ENCODE data around the gene CDC123. TPM values are rescaled to one million over a fixed set of nuclear protein-coding genes. Genes with fewer than 3 reads are reported as not detected.

The CDC123 gene
- total and polyA plus RNA-seq, 2 donors from 2014 or later = 47.7 to 50.2 TPM

- TF ChIP-seq CTCF (IDR thresholded peaks at IDR 0.05; ENCODE audit: borderline replicate concordance, extremely low read depth, insufficient read depth) = no peak
- intact Hi-C loops (cut with DNase I) = no loop called here
- FAIRE-seq (no peak), DNase-seq (no peak)
- Histone ChIP-seq H3K36me3 (ENCODE audit: control insufficient read depth in 2 of 3, insufficient read depth in 3 of 3, low read length in 3 of 3) (peaks cover 5 to 12% (median 6%) of the 10 kb centered on the region in 3 donors), H3K4me1 (ENCODE audit: control insufficient read depth in 2 of 3, insufficient read depth in 2 of 3, low read depth in 1 of 3, low read length in 3 of 3) (no peaks in the 10 kb centered on the region), H3K27ac (ENCODE audit: low read depth in 2 of 2, low read length in 2 of 2) (no peak overlapping the region), H3K9ac (ENCODE audit: low read length in 3 of 3) (no peak overlapping the region), H3K9me3 (ENCODE audit: control insufficient read depth in 2 of 3, insufficient read depth in 1 of 3, low read length in 3 of 3) (no peaks in the 10 kb centered on the region), H3K27me3 (ENCODE audit: control insufficient read depth, insufficient read depth, low read length) (no peaks in the 10 kb centered on the region), H3K4me3 (ENCODE audit: low read length in 3 of 3) (no peak overlapping the region)
These were observed 4.9 kb downstream of the CDC123 start for GRCh38 chr10:12200850-12201249.

- H3K27ac ChIP-seq (ENCODE audit: low read depth in 2 of 2, low read length in 2 of 2) = no peak overlapping the region
- DNase-seq (peak in 2 of 5 donors; percentile 18 to 25), FAIRE-seq (no peak)
- H3K9ac ChIP-seq (ENCODE audit: low read length in 3 of 3) = no peak overlapping the region
- no peaks in the 10 kb centered on the region for H3K27me3 ChIP-seq (ENCODE audit: control insufficient read depth, insufficient read depth, low read length)
- intact Hi-C loops (cut with DNase I) = no loop called here
- peak overlapping the region in 1 of 3 donors; percentile 3 for H3K4me3 ChIP-seq (ENCODE audit: low read length in 3 of 3)
- peaks cover 5 to 12% (median 6%) of the 10 kb centered on the region in 3 donors for H3K36me3 ChIP-seq (ENCODE audit: control insufficient read depth in 2 of 3, insufficient read depth in 3 of 3, low read length in 3 of 3)
- H3K4me1 ChIP-seq (ENCODE audit: control insufficient read depth in 2 of 3, insufficient read depth in 2 of 3, low read depth in 1 of 3, low read length in 3 of 3) = no peaks in the 10 kb centered on the region
- H3K9me3 ChIP-seq (ENCODE audit: control insufficient read depth in 2 of 3, insufficient read depth in 1 of 3, low read length in 3 of 3) = no peaks in the 10 kb centered on the region
- no peak for TF ChIP-seq CTCF (IDR thresholded peaks at IDR 0.05; ENCODE audit: borderline replicate concordance, extremely low read depth, insufficient read depth)
These were observed 5.6 kb downstream of the CDC123 start for GRCh38 chr10:12201543-12201942.

- H3K9ac ChIP-seq (ENCODE audit: low read length in 3 of 3) = no peak overlapping the region
- DNase-seq (no peak), FAIRE-seq (no peak)
- H3K27me3 ChIP-seq (ENCODE audit: control insufficient read depth, insufficient read depth, low read length) = no peaks in the 10 kb centered on the region
- H3K27ac ChIP-seq (ENCODE audit: low read depth in 2 of 2, low read length in 2 of 2) = no peak overlapping the region
- H3K4me1 ChIP-seq (ENCODE audit: control insufficient read depth in 2 of 3, insufficient read depth in 2 of 3, low read depth in 1 of 3, low read length in 3 of 3) = no peaks in the 10 kb centered on the region
- H3K9me3 ChIP-seq (ENCODE audit: control insufficient read depth in 2 of 3, insufficient read depth in 1 of 3, low read length in 3 of 3) = no peaks in the 10 kb centered on the region
- H3K36me3 ChIP-seq (ENCODE audit: control insufficient read depth in 2 of 3, insufficient read depth in 3 of 3, low read length in 3 of 3) = peaks cover 5 to 12% (median 6%) of the 10 kb centered on the region in 3 donors
- intact Hi-C loops (cut with DNase I) = no loop called here
- no peak for TF ChIP-seq CTCF (IDR thresholded peaks at IDR 0.05; ENCODE audit: borderline replicate concordance, extremely low read depth, insufficient read depth)
- H3K4me3 ChIP-seq (ENCODE audit: low read length in 3 of 3) = no peak overlapping the region
These were observed 6.2 kb downstream of the CDC123 start for GRCh38 chr10:12202226-12202625.

- no peak for TF ChIP-seq CTCF (IDR thresholded peaks at IDR 0.05; ENCODE audit: borderline replicate concordance, extremely low read depth, insufficient read depth)
- H3K4me3 ChIP-seq (ENCODE audit: low read length in 3 of 3) = no peak overlapping the region
- H3K27ac ChIP-seq (ENCODE audit: low read depth in 2 of 2, low read length in 2 of 2) = no peak overlapping the region
- H3K9me3 ChIP-seq (ENCODE audit: control insufficient read depth in 2 of 3, insufficient read depth in 1 of 3, low read length in 3 of 3) = no peaks in the 10 kb centered on the region
- intact Hi-C loops (cut with DNase I) = no loop called here
- DNase-seq = no peak
- no peak for FAIRE-seq
- no peaks in the 10 kb centered on the region for H3K4me1 ChIP-seq (ENCODE audit: control insufficient read depth in 2 of 3, insufficient read depth in 2 of 3, low read depth in 1 of 3, low read length in 3 of 3)
- H3K36me3 ChIP-seq (ENCODE audit: control insufficient read depth in 2 of 3, insufficient read depth in 3 of 3, low read length in 3 of 3) = peaks cover 5 to 19% (median 9%) of the 10 kb centered on the region in 3 donors
- no peak overlapping the region for H3K9ac ChIP-seq (ENCODE audit: low read length in 3 of 3)
- no peaks in the 10 kb centered on the region for H3K27me3 ChIP-seq (ENCODE audit: control insufficient read depth, insufficient read depth, low read length)
These were observed 9.1 kb downstream of the CDC123 start for GRCh38 chr10:12205082-12205481.
